Left cardiac atrium (tissue), 4 donors: Measurements from ENCODE around the gene MAP1LC3B. TPM values are rescaled to one million over a fixed set of nuclear protein-coding genes. Genes with fewer than 3 reads are reported as not detected.
"Not testable (repeated sequence)": the region's sequence is repeated elsewhere in the genome, so short reads cannot be mapped to it uniquely, and the experiment has no call there.

Source experiments
- ATAC-seq, 2 donors: fragments of 200-7000 bp; cut with Tn5 transposase; one replicate each; pipeline ENCODE4 v1.9.1; 2020; ENCODE audit warnings: mild to moderate bottlenecking in 2 of 2, moderate library complexity in 2 of 2
- DNase-seq: peaks from one replicate; pipeline ENCODE4 v3.0.0-alpha.2; 2020
- intact Hi-C, 2 donors: fragments of 100-400 bp; cut with DNase I; formaldehyde crosslinking; loops; one replicate each; pipeline versions ENCODE4 v1.14.1 to v1.15.1; 2022 to 2023
- total RNA-seq, 2 donors: library from RNA; stranded (reverse); fragmentation: NEBNext Ultra II Directional; extraction: Animal tissue kit (Norgen Biotek cat#: 25700); gene quantifications; one replicate each; pipeline ENCODE4 v1.2.1, GENCODE V29; 2021
- donor health status: DM: no; HTN: yes; CAD: no.
- donor health status: DM: no; HTN: yes; CAD: no; lungs with severe emphysema.
- donor health status: DM: yes; HTN: yes; CAD: no.
- donor health status: Dilated cardiomyopathy.

Gene MAP1LC3B
- total RNA-seq, 2 donors from 2014 or later: 82.9 to 90.2 TPM

DNA sequence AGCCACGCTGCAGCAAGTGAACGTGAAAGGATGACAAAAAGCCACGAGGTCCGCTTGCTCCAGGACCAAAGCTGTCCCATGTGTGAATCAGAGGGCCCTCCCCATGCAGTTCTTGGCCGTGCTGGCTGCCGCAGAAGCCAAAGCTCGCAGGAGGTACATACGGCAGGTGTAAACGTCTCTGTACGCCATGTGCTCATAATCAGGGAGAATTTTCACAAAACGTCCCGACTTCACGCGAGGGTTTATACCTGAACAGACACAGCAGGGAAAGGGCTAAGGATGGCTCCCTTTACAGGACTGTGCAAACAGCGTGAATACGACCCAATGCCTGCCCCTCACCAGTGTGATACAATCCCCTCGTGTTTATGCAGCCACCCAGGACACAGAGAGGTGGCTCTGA, 33.9 kb upstream of the MAP1LC3B start:
- ATAC-seq: no peak

DNA sequence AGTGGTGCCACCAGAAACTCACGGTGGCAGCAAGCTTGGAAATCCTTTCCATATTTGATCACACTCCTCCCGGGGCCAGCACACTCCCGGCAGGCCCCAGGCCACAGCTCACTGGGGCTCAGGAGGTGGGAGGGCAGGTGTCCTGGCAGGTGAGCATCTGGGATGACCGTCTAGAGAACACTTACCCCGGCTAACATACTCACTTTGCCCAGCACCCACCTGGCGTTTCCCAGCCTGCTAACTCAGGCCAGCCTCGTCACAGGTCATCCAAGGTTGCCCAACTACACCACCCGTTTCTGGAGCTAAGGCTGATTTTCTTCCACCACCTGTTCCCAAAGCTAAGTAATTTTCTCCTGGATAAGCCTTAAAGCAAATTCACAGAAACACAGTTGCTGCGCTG, 33.4 kb upstream of the MAP1LC3B start:
- intact Hi-C loops: no loop called here
- ATAC-seq: no peak
- DNase-seq: no peak

More for the DNA sequence above, 33.9 kb upstream of the MAP1LC3B start:
- intact Hi-C loops: no loop called here
- no peak for DNase-seq

DNA sequence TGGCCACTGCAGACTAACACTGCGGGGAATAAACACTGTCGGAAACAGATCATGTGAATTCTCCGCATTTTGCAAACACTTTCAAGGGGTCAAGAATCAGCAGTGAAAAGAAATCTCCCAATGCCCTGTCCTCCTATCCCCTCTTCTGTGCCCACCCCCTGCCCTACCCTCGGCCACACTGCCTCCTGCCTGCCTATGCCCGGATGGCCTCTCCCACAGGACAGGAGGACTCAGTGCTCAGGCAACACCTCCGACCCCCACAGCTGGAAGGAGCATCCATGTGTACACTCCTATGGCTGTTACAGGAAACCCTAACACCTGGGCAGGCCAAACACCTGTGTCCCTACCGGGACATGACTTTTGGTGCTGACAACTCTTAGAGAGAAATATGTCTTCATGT, 33.0 kb upstream of the MAP1LC3B start:
- intact Hi-C loops: no loop called here
- DNase-seq (no peak), ATAC-seq (no peak)

DNA sequence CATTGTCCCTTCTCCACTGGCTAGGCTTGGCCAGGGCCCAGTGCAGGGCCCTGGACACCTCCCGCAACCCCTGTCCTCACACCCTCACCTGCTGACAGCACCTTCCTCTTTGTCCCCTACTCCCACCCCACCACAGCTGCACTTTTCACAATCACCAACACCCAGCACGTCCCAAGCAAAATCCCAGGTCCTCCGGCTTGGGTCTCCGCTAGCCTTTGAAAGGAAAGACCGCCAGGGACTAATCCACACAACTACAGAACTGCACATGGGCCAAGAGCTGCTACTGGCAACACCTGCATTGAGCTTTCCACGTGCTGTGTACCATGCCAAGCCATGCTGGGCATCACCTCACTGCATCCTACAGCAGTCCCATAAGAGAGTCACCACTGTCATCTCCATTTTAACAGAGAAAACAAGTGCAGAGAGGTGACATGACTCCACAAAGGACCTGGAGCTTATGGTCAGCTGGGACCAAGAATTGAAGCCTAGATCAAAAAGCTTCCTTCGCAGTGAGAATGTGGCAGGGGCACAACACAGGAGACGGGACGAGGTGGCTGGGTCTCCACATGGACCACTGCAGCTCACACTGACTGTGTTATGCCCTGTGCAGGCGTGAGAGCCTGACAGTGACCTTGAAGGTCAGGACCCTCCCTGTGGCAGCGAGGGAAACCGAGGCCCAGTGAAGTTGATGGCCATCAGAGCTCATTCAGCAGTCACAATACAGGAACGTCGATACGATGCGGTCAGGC, 31.1 kb upstream of the MAP1LC3B start:
- no peak for ATAC-seq
- DNase-seq: no peak
- intact Hi-C loops: no loop called here

DNA sequence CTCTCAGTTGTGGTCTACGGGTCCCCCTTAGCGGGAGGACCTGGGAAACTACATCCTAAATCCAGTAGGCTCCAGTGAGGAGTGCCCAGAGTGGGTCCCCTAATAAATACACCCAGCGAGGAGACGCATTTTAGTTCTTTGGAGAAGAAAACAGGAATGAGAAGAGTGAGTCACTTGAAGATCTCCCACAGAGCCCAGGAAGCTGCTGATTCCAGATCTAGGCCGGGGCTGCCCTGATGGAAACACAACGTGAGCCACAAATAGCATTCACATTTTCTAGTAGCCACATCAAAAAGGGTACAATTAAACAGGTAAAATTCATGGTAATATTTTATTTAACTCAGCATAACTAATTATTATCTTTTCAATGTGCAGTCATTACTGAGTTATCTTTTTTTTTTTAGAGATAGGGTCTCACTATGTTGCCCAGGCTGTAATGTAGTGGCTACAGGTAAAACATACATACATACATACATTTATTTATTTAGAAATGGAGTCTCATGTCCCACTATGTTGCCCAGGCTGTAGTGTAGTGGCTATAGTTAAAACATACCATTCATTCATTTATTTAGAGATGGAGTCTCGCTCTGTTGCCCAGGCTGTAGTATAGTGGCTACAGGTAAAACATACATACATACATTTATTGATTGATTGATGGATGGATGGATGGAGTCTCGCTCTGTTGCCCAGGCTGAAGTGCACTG, 30.1 kb upstream of the MAP1LC3B start:
- intact Hi-C loops: no loop called here
- ATAC-seq: no peak
- no peak for DNase-seq

DNA sequence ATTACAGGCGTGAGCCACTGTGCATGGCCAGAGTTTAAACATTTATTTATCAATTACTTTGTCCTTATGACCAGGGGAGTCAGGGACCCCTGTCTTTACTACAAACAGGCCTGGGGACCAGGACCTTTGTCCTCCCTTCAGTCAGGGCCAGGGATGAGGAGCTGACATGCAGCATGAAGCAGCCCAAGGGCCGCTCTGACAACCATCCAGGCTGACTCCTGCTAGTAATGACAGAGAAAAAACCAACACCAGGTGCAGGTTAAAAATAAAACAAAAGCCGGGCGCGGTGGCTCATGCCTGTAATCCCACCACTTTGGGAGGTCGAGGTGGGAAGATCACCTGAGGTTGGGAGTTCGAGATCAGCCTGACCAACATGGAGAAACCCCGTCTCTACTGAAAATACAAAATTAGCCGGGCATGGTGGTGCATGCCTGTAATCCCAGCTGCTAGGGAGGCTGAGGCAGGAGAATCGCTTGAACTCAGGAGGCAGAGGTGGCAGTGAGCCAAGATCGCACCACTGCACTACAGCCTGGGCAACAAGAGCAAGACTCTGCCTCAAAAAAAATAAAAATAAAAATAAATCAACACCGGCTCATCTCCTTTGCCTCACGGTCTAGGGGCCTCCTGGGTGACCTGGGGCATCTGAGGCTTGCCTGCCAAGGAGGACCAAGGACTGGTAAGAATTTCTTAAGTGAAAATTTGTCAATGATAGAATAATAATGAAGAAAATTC, 29.1 kb upstream of the MAP1LC3B start:
- intact Hi-C loops, DNase-seq, ATAC-seq: not testable (repeated sequence)

DNA sequence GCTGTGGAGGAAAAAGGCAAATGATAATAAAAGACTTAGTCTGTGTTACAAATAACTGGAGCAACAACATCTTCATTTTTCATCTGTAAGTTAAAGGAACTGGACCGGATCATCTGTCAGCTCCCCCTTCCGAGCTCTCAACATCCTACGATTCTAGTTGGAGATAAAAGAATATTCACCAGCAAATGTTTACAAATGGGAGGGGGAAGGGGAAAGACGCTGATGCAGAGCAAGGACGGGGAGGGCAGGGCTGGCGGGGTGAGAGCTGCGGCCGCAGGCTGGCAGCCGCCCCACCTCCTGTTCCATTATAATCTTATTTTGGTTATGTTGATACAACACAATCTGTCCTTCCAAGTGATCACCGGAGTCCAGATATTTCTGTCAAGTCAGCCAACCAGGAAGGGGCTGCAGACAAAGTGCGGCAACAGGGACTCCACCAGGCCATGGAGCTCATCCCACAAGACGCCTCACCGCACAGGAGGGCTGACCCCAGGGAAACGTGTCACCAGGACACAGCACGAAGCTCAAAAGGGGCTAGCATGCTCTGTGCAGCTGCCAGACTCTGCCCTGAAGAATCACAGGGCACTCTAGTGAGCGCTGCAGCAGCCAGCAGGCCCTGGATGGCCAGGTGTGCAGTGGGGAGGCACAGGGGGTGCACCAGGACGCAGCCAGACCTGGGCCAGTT, 28.2 kb upstream of the MAP1LC3B start:
- ATAC-seq (peak; percentile 74 to 76), DNase-seq (peak; percentile 54)
- intact Hi-C loops: no loop called here

DNA sequence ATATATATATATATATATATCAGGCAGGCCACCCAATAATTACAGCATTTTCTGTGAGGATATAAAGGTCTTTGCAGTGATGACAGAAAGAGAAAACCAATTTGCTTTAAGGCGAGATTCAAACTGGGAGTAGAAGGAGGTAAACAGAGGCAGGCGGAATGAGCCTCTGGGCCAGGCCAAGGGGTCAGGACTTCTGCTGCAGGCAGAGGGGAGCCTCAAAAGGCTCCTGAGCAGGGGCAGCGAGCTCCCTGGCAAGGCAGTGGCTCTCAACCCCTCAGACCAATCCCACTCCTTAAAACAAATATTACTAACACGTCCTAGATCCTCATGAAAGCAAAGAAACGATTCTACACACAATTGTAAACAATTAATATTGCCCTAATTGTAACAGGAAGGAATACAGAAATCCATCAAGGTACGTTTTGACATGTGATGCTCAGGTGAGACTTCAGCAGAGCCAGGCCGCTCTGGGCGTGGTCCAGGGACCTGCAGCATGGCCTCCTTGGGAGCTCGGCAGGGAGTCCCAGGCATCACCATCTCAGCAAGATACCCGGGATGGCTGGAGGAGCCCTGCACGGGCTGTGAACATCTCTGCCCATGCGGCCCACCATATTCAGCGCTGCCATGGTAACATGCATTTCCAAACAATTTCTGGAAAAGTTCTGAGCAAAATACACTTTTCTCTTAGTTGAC, 27.0 kb upstream of the MAP1LC3B start:
- DNase-seq: no peak
- intact Hi-C loops: no loop called here
- ATAC-seq: no peak

DNA sequence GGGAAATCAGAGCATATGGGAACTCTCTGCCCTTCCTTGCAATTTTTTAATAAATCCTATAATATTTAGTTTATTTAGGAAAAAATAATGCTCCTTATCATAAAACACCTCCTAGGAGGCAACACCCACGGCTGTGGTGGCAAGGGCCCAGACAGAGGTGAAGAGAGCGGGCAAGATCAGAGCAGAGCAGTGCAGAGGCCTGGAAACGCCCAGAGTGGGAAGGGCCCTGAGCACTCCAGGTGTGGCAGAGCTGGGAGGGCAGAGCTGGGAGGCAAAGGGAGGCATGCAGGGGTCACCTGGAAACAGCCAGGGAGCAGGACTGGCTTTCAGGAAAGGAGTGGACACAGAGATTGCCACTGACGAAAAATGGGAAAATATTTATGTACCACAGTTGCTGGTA, 25.8 kb upstream of the MAP1LC3B start:
- no peak for DNase-seq
- intact Hi-C loops: no loop called here
- no peak for ATAC-seq

DNA sequence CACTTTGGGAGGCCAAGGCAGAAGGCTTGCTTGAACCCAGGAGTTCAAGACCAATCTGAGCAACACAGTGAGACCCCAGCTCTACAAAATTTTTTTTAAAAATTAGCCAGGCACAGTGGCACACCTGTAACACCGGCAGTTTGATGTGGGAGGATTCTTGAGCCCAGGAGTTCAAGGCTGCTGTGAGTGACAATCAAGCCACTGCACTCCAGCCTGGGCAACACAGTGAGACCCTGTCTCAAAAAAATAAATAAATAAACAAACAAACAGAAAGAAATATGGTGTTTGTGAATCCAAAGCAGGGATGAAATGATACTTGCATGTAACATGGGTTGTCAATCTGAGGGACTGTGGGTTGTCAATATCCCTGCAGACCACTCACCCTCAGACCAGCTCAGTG, 25.2 kb upstream of the MAP1LC3B start:
- DNase-seq (no peak), ATAC-seq (no peak)
- intact Hi-C loops: no loop called here

DNA sequence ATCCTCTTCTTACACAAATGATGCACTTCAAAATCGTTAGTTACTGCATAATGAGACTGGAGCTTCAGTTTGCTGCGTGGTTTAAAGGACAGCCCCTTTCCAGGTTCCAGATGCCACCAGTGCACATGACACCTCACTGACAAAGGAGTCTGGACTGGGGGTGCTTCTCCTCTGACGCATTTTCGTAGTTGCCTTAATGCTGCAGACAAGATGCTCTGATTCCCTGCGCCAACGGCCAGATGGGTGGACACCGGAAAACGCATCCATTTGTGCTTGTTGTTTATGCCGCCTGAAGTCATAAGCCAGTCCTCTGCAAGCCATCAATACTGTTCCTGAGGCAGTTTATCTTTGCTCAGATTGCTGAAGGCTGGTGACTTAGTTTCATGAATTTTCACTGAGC, 24.6 kb upstream of the MAP1LC3B start:
- intact Hi-C loops: no loop called here
- DNase-seq (no peak), ATAC-seq (no peak)

DNA sequence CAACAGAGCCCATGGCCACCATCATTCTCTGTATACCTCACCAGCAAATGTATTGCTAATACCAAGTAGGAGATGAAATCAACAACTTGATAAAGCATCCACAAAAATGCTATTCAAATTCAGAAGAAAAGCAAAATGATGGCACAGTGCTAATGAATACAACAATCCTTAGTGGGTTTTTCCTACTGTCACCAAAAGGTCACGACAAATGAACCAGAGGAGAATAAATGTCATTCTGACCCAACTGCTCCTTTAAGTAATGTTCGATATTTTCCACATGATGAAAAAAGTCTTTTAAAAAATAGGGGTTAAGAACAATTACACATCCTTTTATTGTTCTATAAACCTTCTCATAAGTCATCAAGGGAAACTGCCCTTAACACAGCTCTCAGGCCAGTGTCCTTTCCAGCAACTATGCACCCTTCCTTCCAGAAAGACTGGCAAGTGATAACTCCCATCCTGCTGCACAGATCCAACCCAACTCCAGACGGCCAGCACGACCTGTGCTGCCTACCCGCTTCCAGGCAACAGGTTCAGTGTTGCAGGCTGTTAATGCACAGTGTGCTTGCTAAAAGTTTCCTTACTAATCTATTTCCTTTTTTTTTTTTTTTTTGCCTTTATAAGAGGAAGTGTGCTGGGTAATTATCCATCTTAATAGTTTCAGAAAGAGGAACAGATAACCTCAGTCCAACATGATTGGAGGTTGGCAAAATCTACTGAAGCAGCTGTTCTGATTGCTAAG, 23.9 kb upstream of the MAP1LC3B start:
- intact Hi-C loops: no loop called here
- DNase-seq (no peak), ATAC-seq (peak in 1 of 2 donors; percentile 6)

DNA sequence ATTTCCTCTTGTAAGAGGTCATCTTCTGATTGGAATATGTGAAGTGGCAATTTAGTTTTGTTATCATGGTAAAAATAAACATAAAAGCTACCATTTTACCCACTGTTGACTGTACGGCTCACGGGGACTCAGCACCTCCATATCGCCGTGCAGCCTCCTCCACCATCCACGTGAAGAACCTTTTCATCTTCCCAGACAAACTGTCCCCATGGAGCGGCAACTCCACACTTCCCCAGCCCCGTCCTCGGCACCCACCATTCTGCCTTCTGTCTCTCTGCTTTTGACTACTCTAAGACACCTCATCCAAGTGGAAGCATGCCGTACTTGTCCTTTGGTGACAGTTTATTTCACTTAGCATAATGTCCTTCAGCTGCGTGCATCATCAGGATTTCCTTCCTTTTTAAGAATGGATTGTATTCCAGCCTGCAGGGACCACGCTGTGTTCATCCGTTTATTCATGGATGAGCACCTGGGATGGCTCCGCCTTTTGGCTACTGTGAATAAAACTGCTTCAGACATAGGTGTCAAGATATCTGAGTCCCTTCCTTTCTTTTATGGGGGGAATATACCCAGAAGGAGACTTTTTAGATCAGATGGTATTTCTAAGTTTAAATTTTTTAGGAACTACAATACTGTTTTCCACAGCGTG, 22.9 kb upstream of the MAP1LC3B start:
- DNase-seq: no peak
- intact Hi-C loops: no loop called here
- ATAC-seq: no peak

DNA sequence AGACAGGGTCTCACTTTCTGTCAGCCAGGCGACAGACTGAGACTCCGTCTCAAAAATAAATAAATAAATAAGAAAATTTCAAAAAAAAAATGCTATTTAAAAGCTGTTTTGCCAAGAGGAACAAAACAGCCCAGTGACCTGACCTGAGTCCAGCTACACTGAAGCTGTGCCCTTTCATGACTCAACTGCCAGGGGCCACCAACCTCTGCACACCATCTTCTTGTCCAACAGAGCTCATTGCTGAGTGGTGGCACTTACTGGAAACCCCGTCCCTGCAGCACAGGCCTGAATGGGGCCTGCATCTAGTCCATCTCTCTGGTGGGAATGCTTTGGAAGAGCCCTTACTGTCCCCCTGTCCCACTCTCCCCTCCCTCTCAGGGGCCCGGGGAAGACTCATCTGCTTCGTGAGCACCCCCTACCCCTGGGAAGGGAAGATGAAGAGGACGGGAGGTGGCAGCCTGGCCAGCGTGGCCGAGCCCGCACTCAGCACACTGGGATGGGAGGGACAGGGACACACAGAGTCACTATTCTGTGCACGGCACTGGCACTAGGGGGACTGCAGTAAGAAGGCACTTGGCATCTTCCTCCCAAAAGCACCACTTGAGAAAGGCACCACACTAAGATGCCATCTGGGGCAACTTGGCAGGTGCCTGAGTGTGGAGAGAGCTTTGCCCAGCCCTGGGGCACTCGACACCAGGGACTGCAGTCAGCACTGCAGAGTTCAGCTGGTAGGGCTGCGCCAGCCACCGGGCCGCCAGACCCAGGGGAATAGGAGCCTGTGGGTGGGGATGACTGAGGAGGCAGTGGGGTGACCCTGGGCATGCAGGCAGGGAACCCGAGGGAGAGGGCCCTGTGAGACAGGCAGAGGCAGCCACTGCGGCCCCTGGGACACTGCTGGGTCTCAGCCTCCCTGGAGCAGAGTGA, 22.1 kb upstream of the MAP1LC3B start:
- ATAC-seq (peak; percentile 56 to 82), DNase-seq (no peak)
- intact Hi-C loops: loop anchor here (10.0 kb wide), 1 partner anchor 45 kb away; no protein-coding TSS in a partner anchor

DNA sequence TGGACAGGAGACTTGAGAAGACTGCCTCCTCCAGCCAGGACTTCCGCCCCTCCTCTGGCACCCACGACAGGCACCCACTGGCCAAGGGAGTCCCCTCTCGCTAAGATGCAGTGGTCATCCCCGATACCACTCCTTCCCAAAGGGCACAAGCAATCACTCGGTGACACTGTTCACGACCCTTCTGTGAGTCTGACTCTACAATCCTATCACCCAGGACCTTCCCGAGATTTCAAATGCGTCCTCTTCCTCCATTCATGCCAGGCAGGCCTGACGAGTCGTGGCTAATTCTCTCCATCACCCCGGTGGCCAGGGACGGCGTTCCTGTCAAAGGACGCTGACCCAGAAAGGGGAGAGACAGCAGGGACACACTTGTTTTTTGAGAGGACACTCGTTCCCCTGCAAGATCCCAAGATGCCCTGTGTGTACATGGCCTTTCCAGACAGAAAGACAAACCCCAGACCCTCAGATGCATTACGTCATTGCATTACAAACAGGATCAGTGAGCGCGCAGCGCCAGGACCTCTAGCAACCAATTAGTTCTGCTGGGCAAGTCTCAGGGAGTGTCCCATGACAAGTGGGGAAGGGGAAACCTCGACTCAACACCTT, 20.8 kb upstream of the MAP1LC3B start:
- intact Hi-C loops: loop anchor here (10.0 kb wide), 1 partner anchor 47 kb away; no protein-coding TSS in a partner anchor
- DNase-seq (no peak), ATAC-seq (no peak)

DNA sequence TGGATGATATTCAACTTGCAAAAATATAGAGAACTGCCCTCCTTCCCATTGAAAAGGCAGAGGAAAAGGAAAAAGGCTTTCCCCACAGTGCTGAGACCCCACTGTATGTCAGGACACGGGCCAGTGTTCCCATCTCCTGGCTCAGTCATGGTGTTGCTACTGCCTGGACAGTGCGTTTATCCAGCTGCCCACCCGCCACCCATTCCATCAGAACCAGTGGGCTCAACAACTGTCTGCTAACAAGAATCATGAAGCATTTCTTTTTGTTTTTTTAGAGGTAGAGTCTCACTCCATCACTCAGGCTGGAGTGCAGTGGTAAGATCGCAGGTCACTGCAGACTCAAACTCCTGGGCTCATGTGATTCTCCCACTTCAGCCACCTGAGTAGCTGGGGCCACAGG, 19.8 kb upstream of the MAP1LC3B start:
- DNase-seq (no peak), ATAC-seq (no peak)
- intact Hi-C loops: loop anchor here (10.0 kb wide), 1 partner anchor 48 kb away; no protein-coding TSS in a partner anchor
